ENCODE data around the gene IL1RL1.

Gene IL1RL1

GRCh38 chr2:102273619-102274211 lies 37.6 kb upstream of the IL1RL1 start:
- Histone ChIP-seq H3K27ac (ENCODE audit: extremely low read depth, low read depth, low read length) (no peak overlapping the region), H3K9me3 (ENCODE audit: control insufficient read depth, insufficient read depth, low read depth, low read length) (no peaks in the 10 kb centered on the region), H3K4me3 (ENCODE audit: low read depth, low read length) (no peak overlapping the region), H3K4me1 (ENCODE audit: control insufficient read depth, insufficient read depth, low read length) (no peaks in the 10 kb centered on the region), H3K36me3 (ENCODE audit: control insufficient read depth in 2 of 2, insufficient read depth in 1 of 2, low read length in 2 of 2) (no peaks in the 10 kb centered on the region)
- POLR2A ChIA-PET = no interaction called here
- TF ChIP-seq BCL11B (tag by site-specific recombination; IDR thresholded peaks at IDR 0.05; ENCODE audit: low read depth) (no peak), MEIS1 (CRISPR knock-in tag; IDR thresholded peaks at IDR 0.05; ENCODE audit: borderline replicate concordance) (no peak), ZBTB6 (tag by site-specific recombination; IDR thresholded peaks at IDR 0.05) (no peak), ZBTB1 (tag by site-specific recombination; IDR thresholded peaks at IDR 0.05) (no peak), ZNF629 (tag by site-specific recombination; IDR thresholded peaks at IDR 0.05) (no peak), ZNF670 (tag by site-specific recombination; IDR thresholded peaks at IDR 0.05; ENCODE audit: low read depth) (no peak), ZNF169 (tag by site-specific recombination; IDR thresholded peaks at IDR 0.05) (no peak), ZBTB7A (tag by site-specific recombination; IDR thresholded peaks at IDR 0.05; ENCODE audit: low read depth) (no peak), ZNF707 (tag by site-specific recombination; IDR thresholded peaks at IDR 0.05) (no peak), ZNF112 (tag by site-specific recombination; IDR thresholded peaks at IDR 0.05) (no peak), EGR2 (tag by site-specific recombination; IDR thresholded peaks at IDR 0.05; ENCODE audit: low read depth) (no peak), ZEB2 (tag by site-specific recombination; IDR thresholded peaks at IDR 0.05) (no peak), GFI1B (tag by site-specific recombination; IDR thresholded peaks at IDR 0.05) (no peak), ZNF555 (tag by site-specific recombination; conservative IDR thresholded peaks at IDR 0.05) (no peak), ZNF140 (tag by site-specific recombination; IDR thresholded peaks at IDR 0.05) (no peak), ZNF514 (tag by site-specific recombination; IDR thresholded peaks at IDR 0.05) (no peak), IKZF3 (tag by site-specific recombination; IDR thresholded peaks at IDR 0.05) (no peak)
- CTCF ChIA-PET = interaction anchor here (0.7 to 0.9 kb wide), 3 partner anchors 26 to 442 kb away, joined by 3 read pairs; partner anchors contain the start of gene SLC9A4

GRCh38 chr2:102276549-102277201 lies 34.7 kb upstream of the IL1RL1 start:
- ChIA-PET CTCF (interaction anchor here (1.7 kb wide), 1 partner anchor 36 kb away, joined by 7 read pairs; no protein-coding TSS in a partner anchor), POLR2A (no interaction called here)
- H3K4me1 ChIP-seq (ENCODE audit: control insufficient read depth, insufficient read depth, low read length) = no peaks in the 10 kb centered on the region
- H3K9me3 ChIP-seq (ENCODE audit: control insufficient read depth, insufficient read depth, low read depth, low read length) = no peaks in the 10 kb centered on the region
- no peak overlapping the region for H3K27ac ChIP-seq (ENCODE audit: extremely low read depth, low read depth, low read length)
- no peak for TF ChIP-seq KLF8 (tag by site-specific recombination; IDR thresholded peaks at IDR 0.05)
- no peak for TF ChIP-seq ZFP41 (tag by site-specific recombination; IDR thresholded peaks at IDR 0.05; ENCODE audit: borderline replicate concordance)
- TF ChIP-seq ZNF10 (tag by site-specific recombination; IDR thresholded peaks at IDR 0.05) = no peak
- no peak for TF ChIP-seq ZNF837 (tag by site-specific recombination; IDR thresholded peaks at IDR 0.05)
- H3K36me3 ChIP-seq (ENCODE audit: control insufficient read depth in 2 of 2, insufficient read depth in 1 of 2, low read length in 2 of 2) = no peaks in the 10 kb centered on the region
- no peak overlapping the region for H3K4me3 ChIP-seq (ENCODE audit: low read depth, low read length)

- no peaks in the 10 kb centered on the region for H3K36me3 ChIP-seq (ENCODE audit: control insufficient read depth in 2 of 2, insufficient read depth in 1 of 2, low read length in 2 of 2)
- ChIA-PET CTCF (interaction anchor here (1.7 kb wide), 1 partner anchor 36 kb away, joined by 7 read pairs; no protein-coding TSS in a partner anchor), POLR2A (no interaction called here)
- no peak overlapping the region for H3K27ac ChIP-seq (ENCODE audit: extremely low read depth, low read depth, low read length)
- no peak overlapping the region for H3K4me3 ChIP-seq (ENCODE audit: low read depth, low read length)
- H3K4me1 ChIP-seq (ENCODE audit: control insufficient read depth, insufficient read depth, low read length) = no peaks in the 10 kb centered on the region
- no peak for TF ChIP-seq ZFP69B (tag by site-specific recombination; IDR thresholded peaks at IDR 0.05)
- TF ChIP-seq ZNF843 (tag by site-specific recombination; IDR thresholded peaks at IDR 0.05) = no peak
- no peak for TF ChIP-seq ZNF292 (tag by site-specific recombination; IDR thresholded peaks at IDR 0.05; ENCODE audit: borderline replicate concordance, low read depth)
- TF ChIP-seq ZNF114 (tag by site-specific recombination; IDR thresholded peaks at IDR 0.05) = no peak
- TF ChIP-seq ZNF132 (tag by site-specific recombination; IDR thresholded peaks at IDR 0.05; ENCODE audit: borderline replicate concordance) = no peak
- no peaks in the 10 kb centered on the region for H3K9me3 ChIP-seq (ENCODE audit: control insufficient read depth, insufficient read depth, low read depth, low read length)
Measured at GRCh38 chr2:102277202-102277700, 34.1 kb upstream of the IL1RL1 start.
